HG03060 (cell line): ENCODE measurements around the gene ARPC1B.
"Not testable (repeated sequence)": the region's sequence is repeated elsewhere in the genome, so short reads cannot be mapped to it uniquely, and the experiment has no call there.

Source experiments
- ATAC-seq: cut with Tn5 transposase; IDR thresholded peaks from one replicate; pipeline ENCODE4 v1.9.1; 2021; ENCODE audit warnings: low read depth, moderate number of reproducible peaks; ENCODE audit not compliant: unreplicated experiment

Gene ARPC1B

DNA sequence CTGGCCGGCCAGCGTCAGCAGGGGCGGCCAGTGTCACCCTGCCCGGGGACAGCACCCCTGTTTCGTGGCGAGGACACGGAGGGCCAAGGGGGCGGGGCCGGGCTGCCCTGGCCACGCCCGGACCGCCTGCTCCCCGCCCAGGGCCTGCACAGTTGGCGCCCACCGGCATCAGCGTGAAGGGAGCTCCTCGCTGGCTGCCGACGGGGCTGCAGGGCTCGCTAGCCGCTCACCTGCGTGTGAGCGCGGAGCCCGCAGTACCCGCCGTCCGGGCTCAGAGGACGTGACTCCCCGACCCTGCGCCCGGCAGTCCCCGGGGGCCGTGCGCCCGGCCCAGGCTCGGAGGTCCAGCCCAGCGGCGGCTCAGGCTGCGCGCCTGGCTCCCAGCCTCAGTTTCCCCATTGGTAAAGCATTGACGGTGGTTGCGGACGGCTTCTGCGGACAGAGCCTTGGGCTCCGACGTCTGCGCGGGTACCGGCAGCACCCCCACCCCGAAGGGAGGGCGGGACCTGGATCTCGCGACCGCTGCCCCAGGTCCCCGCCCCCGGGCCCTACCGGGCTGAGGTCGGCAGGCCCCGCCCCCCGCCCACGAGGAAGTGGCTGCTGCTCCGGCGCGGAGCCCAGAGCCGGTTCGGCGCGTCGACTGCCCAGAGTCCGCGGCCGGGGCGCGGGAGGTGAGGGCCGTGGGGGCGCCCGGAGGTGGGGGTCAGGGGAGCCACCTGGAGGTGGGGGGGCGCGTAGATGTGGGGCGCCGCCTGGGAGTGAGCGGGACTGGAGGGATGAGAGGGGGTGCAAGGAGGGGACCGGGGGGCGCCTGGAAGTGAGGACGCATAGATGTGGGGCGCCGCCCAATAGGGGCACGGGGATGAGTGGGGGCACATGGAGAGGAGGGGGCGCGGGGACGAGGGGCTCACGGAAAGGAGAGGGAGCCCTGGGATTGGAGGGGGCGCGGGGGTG, at the start of gene ARPC1B:
ARPC1B (plus strand) TSS at position 620 of the 954 bp plus-strand sequence. CDS start 10,985 bp downstream, outside the sequence.
- ATAC-seq = peak; percentile 31

DNA sequence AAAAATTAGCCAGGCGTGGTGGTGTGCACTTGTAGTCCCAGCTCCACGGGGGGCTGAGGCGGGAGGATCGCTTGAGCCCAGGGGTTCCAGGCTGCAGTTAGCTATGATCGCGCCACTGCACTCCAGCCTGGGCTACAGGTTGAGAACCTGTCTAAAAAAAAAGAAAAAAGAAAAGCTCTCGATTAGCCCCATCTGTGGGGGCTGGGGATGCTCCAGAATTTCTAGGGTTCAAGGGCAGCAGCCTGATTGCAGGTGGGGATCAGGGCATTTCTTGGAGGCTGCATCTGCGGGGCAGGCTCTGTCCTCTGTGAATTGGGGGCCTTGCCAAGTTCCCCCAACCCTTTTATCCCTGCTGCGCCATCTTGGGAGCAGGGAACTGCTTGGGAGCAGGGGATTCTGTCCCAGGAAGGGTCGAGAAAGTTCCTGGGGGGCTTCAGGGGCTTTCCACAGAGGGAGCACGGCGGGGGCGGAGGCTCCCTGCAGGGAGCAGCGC, 49.5 kb upstream of the ARPC1B start:
- ATAC-seq = no peak

DNA sequence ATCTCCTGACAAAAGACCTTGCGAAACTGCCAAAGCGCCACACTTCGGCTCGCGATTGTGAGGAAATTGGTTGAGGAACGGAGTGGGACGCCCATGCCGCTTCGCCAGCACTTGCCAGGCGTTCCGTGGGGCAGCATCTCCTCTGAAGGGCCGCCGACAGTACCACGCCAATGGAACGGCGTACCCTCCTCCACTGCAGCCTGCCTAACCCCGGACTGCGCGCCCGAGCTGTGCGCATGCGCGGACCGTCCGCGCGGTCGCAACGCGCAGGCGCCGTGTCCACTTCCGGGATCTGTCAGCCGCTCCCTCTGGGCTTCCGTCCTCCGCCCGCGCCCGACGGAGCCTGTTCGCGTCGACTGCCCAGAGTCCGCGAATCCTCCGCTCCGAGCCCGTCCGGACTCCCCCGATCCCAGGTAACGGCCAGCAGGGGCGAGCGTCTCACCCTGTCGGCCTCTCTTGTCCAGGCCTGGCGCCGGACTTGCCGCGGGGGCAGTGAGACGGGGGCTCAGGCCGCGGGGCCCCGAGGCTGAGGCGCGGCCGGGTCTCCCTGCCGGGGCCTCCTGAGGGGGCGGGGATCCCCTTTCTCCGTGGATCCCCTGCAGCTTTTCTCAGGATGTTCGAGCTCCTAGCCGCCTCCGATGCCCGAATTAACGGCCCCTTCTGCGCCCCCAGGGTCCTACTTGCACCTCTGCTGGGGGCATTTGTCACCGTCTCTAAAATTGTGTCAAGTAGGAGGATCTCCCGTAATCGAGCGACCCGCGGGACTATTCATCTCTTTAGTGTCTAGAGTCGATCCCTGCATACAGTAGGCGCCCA, 48.7 kb upstream of the ARPC1B start, which contains the start of gene ARPC1A:
ARPC1A (plus strand) TSS at position 307 of the 816 bp plus-strand sequence. CDS start 7,456 bp downstream, outside the sequence.
- ATAC-seq = peak; percentile 80

DNA sequence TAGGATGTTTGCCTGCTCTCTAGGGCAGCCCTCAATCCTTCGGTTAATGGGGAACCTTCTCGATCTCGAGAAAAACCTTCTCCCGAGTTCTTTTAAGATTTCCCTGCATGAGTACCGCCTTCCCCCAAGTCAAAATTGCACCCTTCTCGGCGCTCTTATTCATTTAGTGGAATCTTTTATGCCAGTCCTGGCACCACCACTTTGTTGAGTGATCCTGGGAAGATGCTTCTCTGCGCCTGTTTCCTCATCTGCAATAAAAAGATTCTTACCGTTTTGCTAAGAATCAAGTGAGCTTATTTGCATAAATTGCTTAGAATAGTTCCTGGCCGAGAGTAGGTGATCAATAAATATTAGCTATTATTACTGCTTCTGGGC, 48.1 kb upstream of the ARPC1B start:
- ATAC-seq = no peak

DNA sequence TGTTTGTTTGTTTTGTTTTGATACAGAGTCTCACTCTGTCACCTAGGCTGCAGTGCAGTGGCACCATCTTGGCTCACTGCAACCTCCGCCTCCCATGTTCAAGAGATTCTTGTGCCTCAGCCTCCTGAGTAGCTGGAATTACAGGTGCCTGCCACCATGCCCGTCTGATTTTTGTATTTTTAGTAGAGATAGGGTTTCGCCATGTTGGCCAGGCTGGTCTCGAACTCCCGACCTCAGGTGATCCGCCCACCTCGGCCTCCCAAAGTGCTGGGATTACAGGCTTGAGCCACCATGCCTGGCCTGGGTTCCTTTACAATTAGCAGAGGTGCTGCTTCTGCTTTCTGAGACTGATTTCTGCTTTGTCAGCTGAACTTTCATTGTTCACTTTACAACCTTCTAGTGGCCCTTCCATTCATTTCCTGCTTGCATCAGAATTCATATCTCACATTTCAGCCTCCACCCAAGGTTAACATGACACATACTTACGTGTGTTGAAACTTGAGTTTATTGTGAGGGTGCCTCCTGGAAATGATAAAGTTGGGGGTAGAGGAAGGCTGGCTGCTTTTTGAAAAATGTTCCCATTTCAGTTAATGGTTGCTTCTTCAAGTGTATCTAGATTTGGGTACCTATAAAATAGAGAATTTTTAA, 44.1 kb upstream of the ARPC1B start:
- not testable (repeated sequence) for ATAC-seq

DNA sequence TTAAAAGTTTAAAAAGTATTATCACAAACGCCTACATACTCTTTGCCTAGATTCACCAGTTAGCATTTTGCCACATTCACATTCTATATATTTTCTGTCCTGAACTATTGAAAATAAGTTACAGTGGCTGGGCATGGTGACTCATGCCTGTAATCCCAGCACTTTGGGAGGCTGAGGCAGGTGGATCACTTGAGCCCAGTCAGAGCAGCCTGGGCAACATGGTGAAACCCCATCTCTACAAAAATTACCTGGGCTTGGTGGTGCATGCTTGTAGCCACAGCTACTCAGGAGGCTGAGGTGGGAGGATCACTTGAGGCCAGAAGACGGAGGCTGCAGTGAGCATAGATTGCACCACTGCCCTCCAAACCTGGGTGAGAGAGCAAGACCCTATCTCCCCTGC, 43.5 kb upstream of the ARPC1B start:
- no peak for ATAC-seq

DNA sequence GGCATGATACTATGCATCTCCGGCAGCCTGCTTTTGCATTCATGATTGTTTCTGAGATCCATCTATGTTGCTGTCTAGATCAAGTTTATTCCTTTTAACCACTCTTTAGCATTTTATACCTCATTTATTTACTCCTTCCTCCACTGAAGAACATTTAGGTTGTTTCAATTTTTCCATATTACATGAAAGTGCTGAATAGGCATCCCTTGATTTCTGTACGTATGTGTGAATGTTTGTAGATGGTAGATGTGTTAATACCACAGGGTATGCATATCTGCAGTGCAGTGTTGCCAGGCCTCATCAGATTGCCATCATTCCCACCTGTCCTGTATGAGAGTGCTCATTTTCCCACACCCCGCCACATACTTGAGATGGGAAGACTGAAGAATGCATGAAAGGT, 34.9 kb upstream of the ARPC1B start:
- no peak for ATAC-seq

DNA sequence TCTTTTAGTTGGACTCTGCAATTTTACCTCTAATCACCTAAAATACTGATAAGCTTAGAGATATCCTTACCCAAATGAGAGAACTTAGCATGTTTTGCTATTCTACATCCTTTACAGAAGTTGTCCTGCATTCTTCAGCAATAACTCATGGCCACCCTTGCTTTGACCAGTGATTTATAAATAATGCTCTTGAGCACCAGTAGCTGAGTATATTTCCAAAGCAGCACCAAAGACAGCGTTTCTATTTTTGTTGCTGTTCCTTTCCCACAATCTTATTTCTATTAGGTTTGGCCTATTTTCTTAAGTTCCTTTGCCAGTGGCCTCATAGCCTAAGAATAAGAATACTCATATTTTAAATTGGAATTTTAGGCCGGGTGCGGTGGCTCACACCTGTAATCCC, 33.9 kb upstream of the ARPC1B start:
- no peak for ATAC-seq

DNA sequence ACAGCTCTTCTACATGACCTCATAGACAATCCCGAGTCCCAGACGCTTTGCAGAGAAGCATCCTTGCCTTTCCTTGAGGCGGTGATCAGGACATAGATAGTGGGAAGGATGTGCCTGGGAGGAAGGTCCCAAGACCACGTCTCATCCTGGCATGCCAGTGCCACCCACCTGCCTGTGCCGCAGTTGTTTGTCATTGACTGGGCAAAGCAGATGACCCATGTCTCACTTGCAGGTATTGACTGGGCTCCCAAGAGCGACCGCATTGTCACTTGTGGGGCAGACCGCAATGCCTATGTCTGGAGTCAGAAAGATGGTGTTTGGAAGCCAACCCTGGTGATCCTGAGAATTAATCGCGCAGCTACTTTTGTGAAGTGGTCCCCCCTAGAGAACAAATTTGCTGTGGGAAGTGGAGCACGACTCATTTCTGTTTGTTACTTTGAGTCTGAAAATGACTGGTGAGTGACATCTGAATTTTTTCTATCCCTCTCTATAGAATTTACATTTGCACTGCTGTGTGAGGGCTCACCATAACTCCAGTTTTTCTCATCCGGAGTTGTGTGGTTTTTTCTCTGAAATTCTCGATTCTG, 30.4 kb upstream of the ARPC1B start:
- no peak for ATAC-seq

DNA sequence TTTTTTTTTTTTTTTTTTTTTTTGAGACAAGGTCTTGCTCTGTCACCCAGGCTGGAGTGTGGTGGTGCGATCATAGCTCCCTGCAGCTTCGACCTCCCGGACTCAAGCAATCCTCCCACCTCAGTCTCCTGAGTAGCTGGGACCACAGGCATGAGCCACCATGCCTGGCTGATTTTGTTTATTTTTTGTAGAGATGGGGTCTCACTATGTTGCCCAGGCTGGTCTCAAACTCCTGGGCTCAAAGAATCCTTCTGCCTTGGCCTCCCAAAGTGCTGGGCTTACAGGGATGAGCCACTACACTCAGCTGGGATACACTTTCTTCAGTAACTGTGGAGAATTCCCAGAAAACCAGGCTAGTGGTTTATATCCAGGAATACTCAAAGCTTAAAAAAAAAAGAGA, 23.9 kb upstream of the ARPC1B start:
- not testable (repeated sequence) for ATAC-seq

DNA sequence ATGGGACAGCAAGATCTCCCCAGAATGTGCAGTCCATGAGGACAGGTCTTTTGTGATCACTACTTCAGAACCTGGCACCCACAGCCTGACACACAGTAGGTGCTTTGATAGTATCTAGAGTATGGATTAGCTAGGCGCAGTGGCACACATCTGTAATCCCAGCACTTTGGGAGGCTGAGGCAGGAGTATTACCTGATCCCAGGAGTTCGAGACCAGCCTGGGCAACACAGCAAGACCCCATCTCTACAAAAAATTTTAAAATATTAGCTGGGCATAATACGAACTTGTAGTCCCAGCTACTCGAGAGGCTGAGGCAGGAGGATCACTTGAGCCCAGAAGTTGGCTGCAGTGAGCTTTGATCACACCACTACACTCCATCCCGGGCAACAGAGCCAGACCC, 22.3 kb upstream of the ARPC1B start:
- no peak for ATAC-seq

DNA sequence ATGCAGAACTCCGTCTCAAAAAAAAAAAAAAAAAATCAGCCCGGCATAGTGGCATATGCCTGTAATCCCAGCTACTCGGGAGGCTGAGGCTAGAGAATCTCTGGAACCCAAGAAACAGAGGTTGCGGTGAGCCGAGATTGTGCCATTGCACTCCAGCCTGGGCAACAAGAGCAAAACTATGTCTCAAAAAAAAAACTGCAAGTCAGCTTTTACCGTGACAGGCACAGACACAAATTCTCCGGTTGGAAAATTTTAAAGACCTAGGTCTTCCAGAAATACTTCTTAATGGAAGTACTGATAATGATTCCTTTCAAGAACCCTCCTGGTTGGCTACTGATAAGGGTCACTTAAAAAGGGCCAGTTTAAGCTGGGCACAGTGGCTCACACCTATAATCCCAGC, 19.4 kb upstream of the ARPC1B start:
- ATAC-seq = no peak

DNA sequence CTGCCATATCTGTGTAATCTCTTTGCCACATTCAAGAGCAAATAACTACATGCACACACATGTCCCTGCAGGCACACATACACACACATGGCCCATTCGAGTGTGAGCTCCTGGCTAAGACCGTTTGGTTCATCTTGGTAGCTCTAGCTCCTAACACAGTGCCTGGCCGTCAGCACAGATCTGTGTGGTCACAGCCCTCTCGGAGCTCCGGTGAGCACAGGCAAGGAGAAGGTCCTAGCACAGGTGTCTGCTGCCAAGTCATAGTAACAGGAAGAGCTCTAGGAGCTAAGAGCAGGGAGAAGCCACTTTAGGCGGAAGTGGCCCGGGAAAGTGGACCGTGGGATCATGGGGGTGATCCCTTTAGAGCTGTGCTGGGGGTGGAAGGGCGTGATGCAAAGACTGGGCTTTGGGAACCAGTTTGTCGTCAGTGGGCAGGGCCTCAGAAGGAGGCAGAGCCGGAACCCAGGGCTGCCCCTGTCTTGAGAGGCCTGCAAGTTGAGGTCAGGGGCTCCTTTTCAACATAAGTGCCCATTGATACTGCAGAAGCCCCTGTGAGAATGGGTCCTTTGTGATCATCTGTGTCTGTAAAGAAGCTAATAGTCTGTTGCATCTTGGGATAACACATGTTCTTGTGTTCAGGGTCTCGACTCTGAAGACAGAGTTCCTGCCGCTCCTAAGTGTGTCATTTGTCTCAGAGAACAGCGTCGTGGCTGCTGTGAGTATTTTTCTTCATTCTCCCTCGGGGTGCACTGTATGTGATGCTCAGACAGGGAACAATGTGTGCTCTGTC, 16.6 kb upstream of the ARPC1B start:
- no peak for ATAC-seq

DNA sequence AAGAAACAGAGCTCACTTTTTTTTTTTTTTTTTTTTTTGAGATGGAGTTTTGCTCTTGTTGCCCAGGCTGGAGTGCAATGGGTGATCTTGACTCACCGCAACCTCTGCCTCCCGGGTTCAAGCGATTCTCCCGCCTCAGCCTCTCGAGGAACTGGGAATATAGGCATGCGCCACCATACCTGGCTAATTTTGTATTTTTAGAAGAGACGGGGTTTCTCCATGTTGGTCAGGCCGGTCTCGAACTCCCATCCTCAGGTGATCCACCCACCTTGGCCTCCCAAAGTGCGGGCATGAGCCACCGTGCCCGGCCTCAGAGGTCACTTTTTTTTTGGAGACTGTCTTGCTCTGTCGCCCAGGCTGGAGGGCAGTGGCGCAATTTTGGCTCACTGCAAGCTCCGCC, 16.0 kb upstream of the ARPC1B start:
- not testable (repeated sequence) for ATAC-seq

DNA sequence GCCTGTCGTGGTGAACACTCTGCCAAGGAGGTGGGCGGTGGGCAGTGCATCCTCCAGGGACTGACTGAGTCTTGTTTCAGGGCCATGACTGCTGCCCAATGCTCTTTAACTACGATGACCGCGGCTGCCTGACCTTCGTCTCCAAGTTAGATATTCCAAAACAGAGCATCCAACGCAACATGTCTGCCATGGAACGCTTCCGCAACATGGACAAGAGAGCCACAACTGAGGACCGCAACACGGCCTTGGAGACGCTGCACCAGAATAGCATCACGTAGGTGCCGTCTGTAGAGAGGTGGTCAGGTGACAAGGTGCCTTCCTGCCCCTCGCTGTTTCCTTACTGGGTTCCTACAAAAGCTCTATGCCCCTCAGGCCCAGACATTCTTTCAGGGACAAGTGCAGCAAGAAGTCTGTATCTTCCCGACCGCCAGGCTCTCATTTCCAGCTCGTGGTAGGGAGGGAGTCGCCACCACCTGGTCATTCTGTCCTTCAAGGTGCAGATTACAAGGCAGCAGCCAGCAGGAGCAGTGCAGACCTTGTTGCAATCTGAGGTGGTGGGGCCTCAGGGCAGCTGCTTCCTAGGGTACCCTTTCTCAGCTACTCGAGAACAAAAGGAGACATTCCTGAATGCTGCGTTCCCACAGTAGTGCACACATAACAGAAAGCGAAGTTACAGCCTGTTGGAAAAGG, 14.9 kb upstream of the ARPC1B start:
- ATAC-seq = no peak

DNA sequence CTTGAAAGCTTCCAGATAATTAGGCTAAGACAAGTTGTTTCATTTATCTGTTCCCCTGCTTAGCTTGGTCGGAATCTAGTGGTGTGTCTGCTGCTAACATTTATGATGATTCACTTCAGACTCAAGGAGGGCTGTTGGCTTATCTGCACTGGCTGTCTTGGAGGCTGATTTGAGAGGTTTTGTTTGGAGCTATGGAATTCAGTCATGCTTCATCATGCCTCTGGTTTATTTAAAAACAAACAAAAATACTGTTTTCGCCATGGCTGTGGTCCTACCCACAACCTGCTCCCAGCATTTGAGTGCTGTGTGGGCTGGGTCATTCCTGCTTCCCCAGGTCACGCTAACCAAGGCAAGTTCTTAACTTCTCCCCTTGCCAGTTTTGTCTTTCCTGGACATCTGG, 11.7 kb upstream of the ARPC1B start:
- ATAC-seq = no peak

DNA sequence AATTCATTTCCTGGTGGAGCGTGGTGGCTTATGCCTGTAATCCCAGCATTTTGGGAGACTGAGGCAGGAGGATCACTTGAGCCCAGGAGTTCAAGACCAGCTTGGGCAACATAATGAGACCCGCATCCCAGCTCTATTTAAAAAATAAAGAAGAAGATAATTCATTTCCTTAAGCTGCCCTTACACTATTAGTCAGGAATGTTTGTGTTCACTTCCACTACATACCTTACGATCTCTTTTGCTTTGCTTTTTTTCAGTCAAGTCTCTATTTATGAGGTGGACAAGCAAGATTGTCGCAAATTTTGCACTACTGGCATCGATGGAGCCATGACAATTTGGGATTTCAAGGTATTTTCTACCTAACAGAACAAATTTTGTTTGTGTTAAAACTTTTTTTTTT, 11.2 kb upstream of the ARPC1B start:
- no peak for ATAC-seq

DNA sequence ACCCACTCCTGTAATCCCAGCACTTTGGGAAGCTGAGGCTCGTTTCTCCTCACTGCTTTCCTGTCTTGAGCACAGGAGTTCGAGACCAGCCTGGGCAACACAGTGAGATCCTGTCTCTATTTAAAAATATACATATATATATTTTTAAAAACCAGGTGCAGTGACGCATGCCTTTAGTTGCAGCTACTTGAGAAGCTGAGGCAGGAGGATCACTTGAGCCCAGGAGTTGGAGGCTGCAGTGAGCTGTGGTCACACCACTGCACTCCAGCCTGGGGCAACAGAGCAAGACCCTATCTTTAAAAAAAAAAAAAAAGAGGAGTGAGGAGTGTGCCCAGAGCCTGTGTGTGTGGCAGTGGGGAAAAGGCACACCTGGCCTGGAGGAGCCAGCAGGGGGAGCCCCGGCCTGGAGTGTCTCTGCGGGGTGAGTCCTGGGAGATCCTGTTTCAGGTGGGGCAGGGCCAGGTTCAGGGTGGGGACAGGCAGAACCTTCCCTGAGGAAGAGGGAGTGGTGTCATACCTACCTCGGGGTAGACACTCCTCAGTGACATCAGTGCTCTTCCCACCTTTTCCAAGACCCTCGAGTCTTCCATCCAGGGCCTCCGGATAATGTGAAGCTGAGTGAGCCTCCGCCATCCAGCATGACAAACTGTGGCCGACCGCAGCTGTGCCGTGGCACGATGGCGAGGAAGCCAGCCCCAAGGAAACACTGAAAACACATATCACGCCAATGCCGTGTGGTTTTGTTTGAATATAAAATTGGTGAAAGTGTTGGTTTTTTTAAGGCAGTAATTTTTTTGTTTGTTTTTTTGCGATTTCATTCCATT, 9.0 kb upstream of the ARPC1B start:
- no peak for ATAC-seq
